Coronary artery (tissue), 2 donors: ENCODE results near the gene PKNOX2.

Source experiments
- DNase-seq: peaks from one replicate; pipeline ENCODE4 v3.0.0-alpha.2; 2017; ENCODE audit warnings: low spot score
- H3K27ac ChIP-seq, 2 donors: fragments of 200-600 bp; sonication (generic); one replicate each; pipeline ENCODE4 v1.5.1; 2016 to 2019
- H3K4me3 ChIP-seq: fragments of 200-600 bp; sonication (generic); 2 replicates; pipeline ENCODE4 v1.5.1; 2016; ENCODE audit warnings: mild to moderate bottlenecking, moderate library complexity
- CTCF ChIP-seq: fragments of 200-600 bp; sonication (generic); IDR thresholded peaks from one replicate; pipeline ENCODE4 v1.5.1; 2019; ENCODE audit warnings: antibody characterized with exemption

The PKNOX2 gene

DNA sequence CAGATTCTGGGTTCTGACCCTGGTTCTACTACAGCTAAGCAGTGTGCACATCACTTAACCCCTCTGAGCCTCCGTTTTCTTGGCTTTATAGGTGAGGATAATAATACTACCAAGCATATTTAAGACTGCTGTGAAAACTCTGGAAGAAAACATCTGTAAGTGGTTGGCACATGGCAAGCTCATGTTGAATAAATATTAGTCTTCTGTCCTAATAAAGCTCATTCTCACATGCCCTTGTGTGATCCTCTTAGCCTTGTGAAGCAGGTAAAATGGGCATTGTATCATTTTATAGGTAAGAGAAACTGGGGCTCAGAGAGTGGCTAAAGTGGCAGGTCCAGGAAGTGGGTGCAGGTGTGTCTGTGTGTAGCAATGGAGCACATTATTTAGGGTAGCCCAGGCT lies 8.5 kb downstream of the PKNOX2 start:
- Histone ChIP-seq H3K27ac (no peak overlapping the region), H3K4me3 (no peak overlapping the region)
- TF ChIP-seq CTCF = no peak
- no peak for DNase-seq

GRCh38 chr11:125173556-125173955 lies 9.0 kb downstream of the PKNOX2 start:
- DNase-seq = no peak
- Histone ChIP-seq H3K4me3 (no peak overlapping the region), H3K27ac (no peak overlapping the region)
- TF ChIP-seq CTCF = no peak

DNA sequence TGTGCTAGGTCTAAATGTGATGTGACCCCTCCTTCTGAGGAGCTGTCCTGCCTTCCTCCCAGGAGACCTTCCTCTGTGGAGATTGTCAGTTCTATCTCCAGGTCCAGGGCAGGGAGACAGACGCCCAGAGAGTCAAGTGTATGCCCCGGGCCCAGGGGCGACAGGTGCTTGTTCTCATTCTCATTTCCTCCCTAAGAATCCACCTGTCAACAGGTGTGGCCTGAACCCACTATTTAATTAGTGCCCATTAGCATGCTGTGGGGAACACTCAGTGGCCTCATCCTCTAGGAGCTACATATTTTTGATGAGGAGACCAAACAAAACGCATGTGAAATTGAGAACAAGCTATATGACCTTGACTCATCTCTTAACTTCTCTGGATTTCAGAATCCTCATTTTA lies 9.5 kb downstream of the PKNOX2 start:
- no peak for TF ChIP-seq CTCF
- no peak overlapping the region for H3K27ac ChIP-seq
- H3K4me3 ChIP-seq = no peak overlapping the region
- no peak for DNase-seq

GRCh38 chr11:125174686-125175085 lies 10.1 kb downstream of the PKNOX2 start:
- H3K27ac ChIP-seq = no peak overlapping the region
- no peak for TF ChIP-seq CTCF
- no peak for DNase-seq
- no peak overlapping the region for H3K4me3 ChIP-seq

GRCh38 chr11:125175166-125175565 lies 10.6 kb downstream of the PKNOX2 start:
- no peak overlapping the region for H3K4me3 ChIP-seq
- DNase-seq = no peak
- TF ChIP-seq CTCF = no peak
- H3K27ac ChIP-seq = no peak overlapping the region

DNA sequence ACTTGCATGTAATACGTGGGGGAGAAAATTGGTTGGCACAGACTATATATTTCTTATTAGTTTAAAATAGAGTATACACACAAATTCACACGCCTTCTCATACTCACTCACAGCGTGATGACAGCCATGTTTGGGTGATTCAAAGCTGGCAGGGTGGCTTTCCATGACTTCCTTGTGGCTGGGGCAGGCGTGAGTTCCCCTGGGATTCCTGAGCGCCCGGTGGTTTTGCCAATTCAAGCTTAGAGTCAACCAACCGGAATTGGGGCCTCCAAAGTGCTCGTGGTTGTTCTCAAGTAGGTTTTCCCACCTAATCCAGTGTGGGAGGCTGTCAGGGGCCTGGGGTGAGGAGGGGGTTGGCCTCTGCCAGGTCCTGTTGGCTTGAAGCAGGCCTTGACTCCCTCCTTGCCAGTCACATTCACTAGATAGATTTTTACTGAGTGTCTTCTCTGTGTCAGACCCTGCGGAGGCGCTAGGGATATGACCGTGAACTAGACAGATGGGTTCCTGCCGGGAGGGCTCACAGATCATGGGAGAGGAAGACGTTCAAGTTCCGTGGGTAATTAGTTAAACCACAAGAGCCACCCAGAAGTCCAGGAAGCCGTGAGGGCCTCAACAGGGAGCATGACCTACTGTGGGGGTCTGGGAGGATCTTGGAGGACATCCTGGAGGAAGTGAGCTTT lies 11.5 kb downstream of the PKNOX2 start:
- no peak for DNase-seq
- TF ChIP-seq CTCF = no peak
- H3K4me3 ChIP-seq = no peak overlapping the region
- H3K27ac ChIP-seq = no peak overlapping the region

GRCh38 chr11:125176866-125177265 lies 12.3 kb downstream of the PKNOX2 start:
- DNase-seq = no peak
- H3K4me3 ChIP-seq = no peak overlapping the region
- H3K27ac ChIP-seq = no peak overlapping the region
- no peak for TF ChIP-seq CTCF
